ENCODE results near the gene CNEP1R1.

CNEP1R1 gene

GRCh38 chr16:50072730-50073129 lies 47.7 kb downstream of the CNEP1R1 start:
- H3K4me3 ChIP-seq (ENCODE audit: low read depth, low read length), result no peak overlapping the region
- TF ChIP-seq, protein P1, sequence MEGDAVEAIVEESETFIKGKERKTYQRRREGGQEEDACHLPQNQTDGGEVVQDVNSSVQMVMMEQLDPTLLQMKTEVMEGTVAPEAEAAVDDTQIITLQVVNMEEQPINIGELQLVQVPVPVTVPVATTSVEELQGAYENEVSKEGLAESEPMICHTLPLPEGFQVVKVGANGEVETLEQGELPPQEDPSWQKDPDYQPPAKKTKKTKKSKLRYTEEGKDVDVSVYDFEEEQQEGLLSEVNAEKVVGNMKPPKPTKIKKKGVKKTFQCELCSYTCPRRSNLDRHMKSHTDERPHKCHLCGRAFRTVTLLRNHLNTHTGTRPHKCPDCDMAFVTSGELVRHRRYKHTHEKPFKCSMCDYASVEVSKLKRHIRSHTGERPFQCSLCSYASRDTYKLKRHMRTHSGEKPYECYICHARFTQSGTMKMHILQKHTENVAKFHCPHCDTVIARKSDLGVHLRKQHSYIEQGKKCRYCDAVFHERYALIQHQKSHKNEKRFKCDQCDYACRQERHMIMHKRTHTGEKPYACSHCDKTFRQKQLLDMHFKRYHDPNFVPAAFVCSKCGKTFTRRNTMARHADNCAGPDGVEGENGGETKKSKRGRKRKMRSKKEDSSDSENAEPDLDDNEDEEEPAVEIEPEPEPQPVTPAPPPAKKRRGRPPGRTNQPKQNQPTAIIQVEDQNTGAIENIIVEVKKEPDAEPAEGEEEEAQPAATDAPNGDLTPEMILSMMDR (IDR thresholded peaks at IDR 0.05; ENCODE audit: low read depth, low read length, missing control alignments), result no peak
- DNase-seq (ENCODE audit: low read depth), result no peak

- no peak for DNase-seq (ENCODE audit: low read depth)
- TF ChIP-seq, protein P1 (IDR thresholded peaks at IDR 0.05; ENCODE audit: low read depth, low read length, missing control alignments), result no peak
- H3K4me3 ChIP-seq (ENCODE audit: low read depth, low read length), result no peak overlapping the region
Observed at GRCh38 chr16:50079397-50080140, 54.5 kb downstream of the CNEP1R1 start.

- no peak for DNase-seq (ENCODE audit: low read depth)
- TF ChIP-seq, protein P1 (IDR thresholded peaks at IDR 0.05; ENCODE audit: low read depth, low read length, missing control alignments), result no peak
- no peak overlapping the region for H3K4me3 ChIP-seq (ENCODE audit: low read depth, low read length)
Observed at GRCh38 chr16:50081428-50082018, 56.5 kb downstream of the CNEP1R1 start.

- TF ChIP-seq, protein P1 (IDR thresholded peaks at IDR 0.05; ENCODE audit: low read depth, low read length, missing control alignments), result no peak
- DNase-seq (ENCODE audit: low read depth), result no peak
- H3K4me3 ChIP-seq (ENCODE audit: low read depth, low read length), result no peak overlapping the region
Observed at GRCh38 chr16:50083996-50084395, 59.0 kb downstream of the CNEP1R1 start.

DNA sequence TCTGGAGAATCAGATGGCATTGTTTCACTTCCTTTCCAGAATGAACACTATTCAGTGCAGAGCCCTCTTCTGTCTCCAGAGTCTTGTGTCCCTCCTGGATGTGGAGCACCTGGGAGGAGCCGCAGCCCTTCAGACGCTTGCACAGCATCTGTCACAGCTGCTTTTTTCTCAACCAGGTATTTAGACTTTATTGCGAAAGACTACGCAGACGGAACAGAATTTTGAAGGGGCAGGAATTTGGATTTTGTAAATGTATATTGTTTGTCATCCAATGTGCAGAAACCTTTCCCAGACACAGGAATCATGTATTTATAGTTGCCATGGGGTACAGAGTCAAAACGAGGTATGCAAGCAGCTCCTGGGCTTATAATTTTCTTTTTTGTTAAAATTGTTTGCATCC lies 61.2 kb downstream of the CNEP1R1 start:
- no peak for DNase-seq (ENCODE audit: low read depth)
- H3K4me3 ChIP-seq (ENCODE audit: low read depth, low read length), result no peak overlapping the region
- TF ChIP-seq, protein P1 (IDR thresholded peaks at IDR 0.05; ENCODE audit: low read depth, low read length, missing control alignments), result no peak
